IPS-15b (cell line): ENCODE measurements around the gene SEMA4D.

ENCODE experiments used
- H3K27me3 ChIP-seq: one replicate; pipeline ENCODE4 v1.6.1; 2013; ENCODE audit warnings: low read length; ENCODE audit not compliant: control insufficient read depth, insufficient read depth
- H3K36me3 ChIP-seq: one replicate; pipeline ENCODE4 v1.6.1; 2013; ENCODE audit warnings: low read length; ENCODE audit not compliant: control insufficient read depth, insufficient read depth
- H3K4me1 ChIP-seq: one replicate; pipeline ENCODE4 v1.6.1; 2013; ENCODE audit warnings: mild to moderate bottlenecking, low read length; ENCODE audit not compliant: control insufficient read depth, insufficient read depth
- H3K4me3 ChIP-seq: one replicate; pipeline ENCODE4 v1.5.1; 2013; ENCODE audit warnings: low read depth, low read length
- H3K9ac ChIP-seq: one replicate; pipeline ENCODE4 v1.6.1; 2013; ENCODE audit warnings: low read depth, mild to moderate bottlenecking, low read length
- H3K9me3 ChIP-seq: one replicate; pipeline ENCODE4 v1.6.1; 2013; ENCODE audit warnings: mild to moderate bottlenecking, low read length; ENCODE audit not compliant: control insufficient read depth, insufficient read depth

The SEMA4D gene

GRCh38 chr9:89362647-89363310 is 135.1 kb downstream of the SEMA4D start:
- H3K9me3 ChIP-seq: no peaks in the 10 kb centered on the region
- no peaks in the 10 kb centered on the region for H3K27me3 ChIP-seq
- no peak overlapping the region for H3K4me3 ChIP-seq
- no peak overlapping the region for H3K9ac ChIP-seq
- peaks cover 8% of the 10 kb centered on the region for H3K36me3 ChIP-seq
- no peaks in the 10 kb centered on the region for H3K4me1 ChIP-seq

- H3K4me3 ChIP-seq: no peak overlapping the region
- H3K9ac ChIP-seq: no peak overlapping the region
- H3K27me3 ChIP-seq: no peaks in the 10 kb centered on the region
- no peaks in the 10 kb centered on the region for H3K9me3 ChIP-seq
- H3K36me3 ChIP-seq: peaks cover 15% of the 10 kb centered on the region
- H3K4me1 ChIP-seq: no peaks in the 10 kb centered on the region
These were observed 135.9 kb downstream of the SEMA4D start for GRCh38 chr9:89361816-89362646.

GRCh38 chr9:89361031-89361430 is 136.9 kb downstream of the SEMA4D start:
- Histone ChIP-seq H3K9ac (no peak overlapping the region), H3K27me3 (no peaks in the 10 kb centered on the region), H3K36me3 (peaks cover 15% of the 10 kb centered on the region), H3K9me3 (no peaks in the 10 kb centered on the region), H3K4me3 (no peak overlapping the region), H3K4me1 (no peaks in the 10 kb centered on the region)

- H3K27me3 ChIP-seq: no peaks in the 10 kb centered on the region
- no peaks in the 10 kb centered on the region for H3K4me1 ChIP-seq
- H3K9ac ChIP-seq: no peak overlapping the region
- H3K4me3 ChIP-seq: no peak overlapping the region
- peaks cover 15% of the 10 kb centered on the region for H3K36me3 ChIP-seq
- no peaks in the 10 kb centered on the region for H3K9me3 ChIP-seq
These were observed 137.4 kb downstream of the SEMA4D start for GRCh38 chr9:89360465-89360864.

GRCh38 chr9:89359751-89360261 is 138.1 kb downstream of the SEMA4D start:
- Histone ChIP-seq H3K36me3 (peaks cover 19% of the 10 kb centered on the region), H3K9me3 (no peaks in the 10 kb centered on the region), H3K27me3 (no peaks in the 10 kb centered on the region), H3K4me3 (no peak overlapping the region), H3K9ac (no peak overlapping the region), H3K4me1 (no peaks in the 10 kb centered on the region)

GRCh38 chr9:89358985-89359384 is 138.9 kb downstream of the SEMA4D start:
- Histone ChIP-seq H3K36me3 (peaks cover 25% of the 10 kb centered on the region), H3K9ac (no peak overlapping the region)

GRCh38 chr9:89358376-89358916 is 139.5 kb downstream of the SEMA4D start:
- peaks cover 25% of the 10 kb centered on the region for H3K36me3 ChIP-seq
- no peaks in the 10 kb centered on the region for H3K9me3 ChIP-seq
- no peak overlapping the region for H3K4me3 ChIP-seq
- no peaks in the 10 kb centered on the region for H3K27me3 ChIP-seq
- H3K4me1 ChIP-seq: no peaks in the 10 kb centered on the region
- H3K9ac ChIP-seq: no peak overlapping the region

More at GRCh38 chr9:89358985-89359384, 138.9 kb downstream of the SEMA4D start:
- Histone ChIP-seq H3K4me3 (no peak overlapping the region), H3K27me3 (no peaks in the 10 kb centered on the region), H3K4me1 (no peaks in the 10 kb centered on the region), H3K9me3 (no peaks in the 10 kb centered on the region)

GRCh38 chr9:89357331-89358197 is 140.3 kb downstream of the SEMA4D start:
- peaks cover 31% of the 10 kb centered on the region for H3K36me3 ChIP-seq
- H3K4me3 ChIP-seq: no peak overlapping the region
- H3K4me1 ChIP-seq: no peaks in the 10 kb centered on the region
- no peaks in the 10 kb centered on the region for H3K9me3 ChIP-seq
- no peaks in the 10 kb centered on the region for H3K27me3 ChIP-seq
- no peak overlapping the region for H3K9ac ChIP-seq

- H3K27me3 ChIP-seq: no peaks in the 10 kb centered on the region
- H3K4me3 ChIP-seq: no peak overlapping the region
- H3K36me3 ChIP-seq: peaks cover 31% of the 10 kb centered on the region
- no peak overlapping the region for H3K9ac ChIP-seq
- H3K9me3 ChIP-seq: no peaks in the 10 kb centered on the region
- H3K4me1 ChIP-seq: no peaks in the 10 kb centered on the region
These were observed 141.1 kb downstream of the SEMA4D start for GRCh38 chr9:89356782-89357181.

GRCh38 chr9:89354471-89354870 is 143.4 kb downstream of the SEMA4D start:
- Histone ChIP-seq H3K36me3 (peaks cover 53% of the 10 kb centered on the region), H3K4me1 (no peaks in the 10 kb centered on the region), H3K4me3 (no peak overlapping the region), H3K27me3 (no peaks in the 10 kb centered on the region), H3K9me3 (no peaks in the 10 kb centered on the region), H3K9ac (no peak overlapping the region)

- H3K27me3 ChIP-seq: no peaks in the 10 kb centered on the region
- H3K9me3 ChIP-seq: no peaks in the 10 kb centered on the region
- peaks cover 53% of the 10 kb centered on the region for H3K36me3 ChIP-seq
- H3K4me3 ChIP-seq: no peak overlapping the region
- no peaks in the 10 kb centered on the region for H3K4me1 ChIP-seq
- no peak overlapping the region for H3K9ac ChIP-seq
These were observed 143.9 kb downstream of the SEMA4D start for GRCh38 chr9:89353989-89354388.
